GM13977 (cell line): ENCODE results near the gene SLIT3.

Experiments
- DNase-seq: peaks from one replicate; pipeline ENCODE4 v3.0.0; 2012; ENCODE audit warnings: low spot score
- CTCF ChIP-seq: IDR thresholded peaks from 2 replicates; pipeline ENCODE4 v1.5.1; 2012; ENCODE audit warnings: mild to moderate bottlenecking, control low read depth; ENCODE audit not compliant: insufficient read depth; ENCODE audit errors: extremely low read depth, missing control alignments
- in situ Hi-C: fragments of 300-500 bp; cut with MboI; formaldehyde crosslinking; loops from one replicate; pipeline ENCODE4 v1.12.0; 2022; ENCODE audit warnings: low sequenced_read_pairs, low pct_unique_long_range_greater_than_20kb, mixed read lengths, inconsistent platforms; ENCODE audit not compliant: unreplicated experiment

Gene SLIT3

GRCh38 chr5:169243651-169244422 is 57.1 kb downstream of the SLIT3 start:
- TF ChIP-seq CTCF = no peak
- DNase-seq = no peak
- in situ Hi-C loops = no loop called here

GRCh38 chr5:169242849-169243186 is 58.1 kb downstream of the SLIT3 start:
- no peak for TF ChIP-seq CTCF
- in situ Hi-C loops = no loop called here
- no peak for DNase-seq

GRCh38 chr5:169242175-169242848 is 58.6 kb downstream of the SLIT3 start:
- in situ Hi-C loops = no loop called here
- no peak for DNase-seq
- TF ChIP-seq CTCF = no peak

GRCh38 chr5:169229342-169229892 is 71.5 kb downstream of the SLIT3 start:
- in situ Hi-C loops = no loop called here
- TF ChIP-seq CTCF = no peak
- DNase-seq = no peak

GRCh38 chr5:169226895-169227294 is 74.0 kb downstream of the SLIT3 start:
- in situ Hi-C loops = no loop called here
- TF ChIP-seq CTCF = no peak
- no peak for DNase-seq

GRCh38 chr5:169225830-169226356 is 75.0 kb downstream of the SLIT3 start:
- in situ Hi-C loops = no loop called here
- TF ChIP-seq CTCF = no peak
- no peak for DNase-seq
